Fibroblast of mammary gland (primary cell): ENCODE measurements around the gene SLC30A9.

Experiments used
- DNase-seq: peaks from one replicate; pipeline ENCODE4 v3.0.0-alpha.2; 2010; ENCODE audit warnings: low read depth
- H3K4me3 ChIP-seq: 2 replicates; pipeline ENCODE4 v1.5.1; 2011; ENCODE audit warnings: low read depth, mild to moderate bottlenecking, low read length, moderate library complexity; ENCODE audit not compliant: control insufficient read depth
- TF ChIP-seq, protein P1 (sequence below): conservative IDR thresholded peaks from 2 replicates; pipeline ENCODE4 v1.5.1; 2011; ENCODE audit warnings: low read depth, low read length, inconsistent platforms; ENCODE audit not compliant: control insufficient read depth, insufficient read depth

SLC30A9 gene

DNA sequence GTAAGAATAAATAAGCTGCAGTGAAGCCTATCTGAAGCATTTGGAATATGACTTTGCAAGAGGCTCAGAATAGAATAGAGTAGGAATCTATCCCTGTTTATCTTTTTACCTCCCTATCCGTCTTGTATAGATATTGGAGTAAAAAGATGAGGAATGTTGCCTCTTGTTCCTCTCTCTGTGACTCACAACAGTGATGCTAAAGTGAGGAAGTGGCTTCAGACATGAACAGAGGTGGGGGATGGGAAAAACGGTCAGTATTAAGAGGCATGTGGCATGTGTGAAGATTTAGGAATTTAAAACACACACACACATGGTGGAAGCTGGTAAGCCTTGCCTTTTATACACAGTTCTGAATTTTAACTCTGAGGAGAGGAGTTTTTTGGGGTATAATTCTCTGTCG is 12.6 kb upstream of the SLC30A9 start:
- TF ChIP-seq, protein P1, sequence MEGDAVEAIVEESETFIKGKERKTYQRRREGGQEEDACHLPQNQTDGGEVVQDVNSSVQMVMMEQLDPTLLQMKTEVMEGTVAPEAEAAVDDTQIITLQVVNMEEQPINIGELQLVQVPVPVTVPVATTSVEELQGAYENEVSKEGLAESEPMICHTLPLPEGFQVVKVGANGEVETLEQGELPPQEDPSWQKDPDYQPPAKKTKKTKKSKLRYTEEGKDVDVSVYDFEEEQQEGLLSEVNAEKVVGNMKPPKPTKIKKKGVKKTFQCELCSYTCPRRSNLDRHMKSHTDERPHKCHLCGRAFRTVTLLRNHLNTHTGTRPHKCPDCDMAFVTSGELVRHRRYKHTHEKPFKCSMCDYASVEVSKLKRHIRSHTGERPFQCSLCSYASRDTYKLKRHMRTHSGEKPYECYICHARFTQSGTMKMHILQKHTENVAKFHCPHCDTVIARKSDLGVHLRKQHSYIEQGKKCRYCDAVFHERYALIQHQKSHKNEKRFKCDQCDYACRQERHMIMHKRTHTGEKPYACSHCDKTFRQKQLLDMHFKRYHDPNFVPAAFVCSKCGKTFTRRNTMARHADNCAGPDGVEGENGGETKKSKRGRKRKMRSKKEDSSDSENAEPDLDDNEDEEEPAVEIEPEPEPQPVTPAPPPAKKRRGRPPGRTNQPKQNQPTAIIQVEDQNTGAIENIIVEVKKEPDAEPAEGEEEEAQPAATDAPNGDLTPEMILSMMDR: no peak
- H3K4me3 ChIP-seq: no peak overlapping the region
- DNase-seq: peak; percentile 39

DNA sequence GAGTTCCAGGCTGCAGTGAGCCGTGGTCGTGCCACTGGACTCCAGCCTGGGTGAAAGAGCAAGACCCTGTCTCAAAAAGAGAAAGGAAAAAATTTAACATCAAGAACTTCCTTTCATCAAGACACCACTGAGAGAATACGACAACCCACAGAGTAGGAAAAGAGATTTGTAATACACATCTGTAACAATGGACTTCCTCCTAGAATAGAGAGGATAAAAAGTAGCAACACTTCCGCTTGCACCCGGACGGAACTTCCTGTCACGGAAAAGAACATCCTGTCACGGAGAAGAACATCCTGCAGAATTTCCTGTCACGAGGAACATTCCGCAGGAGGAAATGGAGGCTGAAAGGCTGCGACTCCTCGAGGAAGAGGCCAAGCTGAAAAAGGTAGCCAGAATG is 8.9 kb upstream of the SLC30A9 start, which contains the start of gene DCAF4L1:
DCAF4L1 (plus strand) TSS at position 301 of the 400 bp plus-strand sequence; CDS start at position 338, 37 bp downstream.
- no peak within 1 kb of the TSS for H3K4me3 ChIP-seq
- TF ChIP-seq, protein P1: no peak
- DNase-seq: no peak

DNA sequence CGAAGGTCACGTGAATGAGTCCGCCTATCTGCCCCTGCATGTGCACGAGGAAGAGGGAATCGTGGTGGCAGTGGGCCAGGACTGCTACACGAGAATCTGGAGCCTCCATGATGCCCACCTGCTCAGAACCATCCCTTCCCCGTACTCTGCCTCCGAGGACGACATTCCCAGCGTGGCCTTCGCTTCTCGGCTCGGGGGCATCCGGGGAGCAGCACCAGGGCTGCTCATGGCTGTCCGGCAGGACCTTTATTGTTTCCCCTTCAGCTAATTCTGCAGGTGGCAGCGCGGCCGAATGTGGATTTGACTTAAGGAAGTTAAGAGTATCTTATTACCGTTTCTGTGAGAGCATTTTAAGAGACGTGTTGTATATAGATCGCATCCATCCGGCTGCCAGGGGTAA is 7.6 kb upstream of the SLC30A9 start:
- TF ChIP-seq, protein P1: no peak
- H3K4me3 ChIP-seq: no peak overlapping the region
- no peak for DNase-seq

DNA sequence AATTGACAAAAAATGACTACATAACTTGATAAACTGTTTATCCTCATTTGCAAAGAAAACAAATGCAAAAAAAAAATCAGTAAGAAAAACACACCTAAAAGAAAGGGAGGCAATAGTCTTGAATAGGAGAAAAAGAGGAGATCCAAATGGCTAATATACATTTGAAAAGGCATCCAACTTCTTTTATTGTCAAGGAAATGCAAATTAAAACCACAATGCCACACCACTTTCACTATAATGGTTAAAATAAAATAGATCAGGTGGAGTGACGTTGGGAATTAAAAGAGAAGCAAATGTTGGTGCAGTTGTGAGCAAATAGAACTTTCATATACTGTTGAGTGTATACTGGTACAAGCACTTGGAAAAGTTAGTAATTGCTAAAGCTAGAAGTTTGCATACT is 5.2 kb upstream of the SLC30A9 start:
- TF ChIP-seq, protein P1: no peak
- H3K4me3 ChIP-seq: no peak overlapping the region
- DNase-seq: no peak

DNA sequence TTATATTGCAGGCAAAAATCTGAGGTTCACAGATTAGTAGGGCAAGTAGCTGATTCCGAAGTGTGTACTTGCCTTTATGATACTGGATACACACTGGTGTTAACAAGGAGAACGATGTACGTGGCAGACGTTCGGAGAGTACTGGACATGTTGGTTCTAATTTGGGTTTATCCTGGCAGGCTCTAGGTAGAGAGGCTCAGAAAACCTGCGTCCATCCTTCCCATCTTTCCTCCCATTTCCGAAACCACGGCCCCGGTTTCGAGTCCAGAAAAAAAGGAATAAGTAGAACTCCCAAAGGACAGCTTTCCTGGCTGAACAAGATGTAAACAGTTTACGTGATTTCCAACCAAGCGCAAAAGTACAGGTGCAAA is 351 bp upstream of the SLC30A9 start:
- DNase-seq: no peak
- TF ChIP-seq, protein P1: no peak
- H3K4me3 ChIP-seq: peak overlapping the region; percentile 87

DNA sequence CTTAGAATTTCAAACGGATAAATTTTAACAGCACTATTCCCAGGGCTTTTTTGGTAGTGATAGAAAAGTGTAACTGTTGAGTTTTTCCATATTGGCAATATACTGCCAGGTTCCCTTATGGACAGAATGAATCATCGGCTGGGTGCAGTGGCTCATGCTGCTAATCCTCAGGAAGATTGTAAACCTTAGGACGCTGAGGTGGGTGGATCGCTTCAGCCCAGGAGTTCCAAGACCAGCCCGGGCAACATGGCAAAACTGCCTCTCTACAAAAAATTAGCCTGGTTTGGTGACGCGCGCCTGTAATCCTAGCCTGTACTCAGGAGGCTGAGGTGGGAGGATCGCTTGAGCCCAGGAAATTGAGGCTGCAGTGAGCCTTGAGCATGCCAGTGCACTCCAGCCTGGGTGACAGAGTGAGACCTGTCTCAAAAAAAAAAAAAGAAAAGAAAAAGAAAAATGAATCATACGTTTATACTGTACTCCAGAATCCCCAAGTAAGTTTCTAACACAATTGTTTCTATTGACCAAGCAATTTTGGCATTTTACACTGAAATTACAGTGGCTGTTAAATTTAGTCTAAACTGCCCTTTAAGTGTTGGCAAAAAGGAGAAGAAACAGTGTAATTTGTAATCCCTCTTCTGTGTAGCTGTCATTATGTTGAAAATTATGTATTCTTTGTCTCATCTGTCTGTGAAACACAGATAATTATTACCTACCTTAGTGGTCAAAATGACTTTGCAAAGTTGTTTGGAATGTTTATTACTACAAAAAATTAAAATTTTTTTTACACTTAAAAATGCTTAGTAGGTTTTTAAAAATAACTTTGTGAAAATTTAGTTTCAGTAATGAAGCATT is 1.8 kb downstream of the SLC30A9 start:
- TF ChIP-seq, protein P1: no peak
- H3K4me3 ChIP-seq: peak overlapping the region; percentile 87

More for the DNA sequence above, 1.8 kb downstream of the SLC30A9 start:
- DNase-seq: peak; percentile 37
